PC-3 (cell line): ENCODE results near the gene TSPEAR. TPM values are rescaled to one million over a fixed set of nuclear protein-coding genes. Genes with fewer than 3 reads are reported as not detected.
"Not testable (repeated sequence)": the region's sequence is repeated elsewhere in the genome, so short reads cannot be mapped to it uniquely, and the experiment has no call there.

Experiments used
- ATAC-seq: fragments of 200-7000 bp; cut with Tn5 transposase; 2 replicates; pipeline ENCODE4 v1.9.1; 2020; ENCODE audit warnings: mild to moderate bottlenecking, moderate library complexity
- BruUV-seq: library from RNA; stranded (reverse); fragments of 400-500 nt; replicated peaks from 2 replicates; lab custom pipeline; 2021; lab: Mats Ljungman, UMichigan
- CTCF ChIA-PET: fragments of 300-600 bp; sonication (Branson Sonifier 250); formaldehyde crosslinking; loops from one replicate; lab custom pipeline; 2022; ENCODE audit warnings: antibody characterized with exemption; lab: Charles Lee
- POLR2A ChIA-PET: fragments of 300-600 bp; sonication (Branson Sonifier 250); formaldehyde crosslinking; loops from one replicate; lab custom pipeline; 2022; ENCODE audit warnings: antibody characterized with exemption; ENCODE audit not compliant: unreplicated experiment; lab: Charles Lee
- DNase-seq: peaks from one replicate; pipeline ENCODE4 v3.0.0-alpha.2; 2015
- H2AFZ ChIP-seq: fragments of 300-600 bp; sonication (generic); 2 replicates; pipeline ENCODE4 v1.6.0; 2016; ENCODE audit warnings: antibody characterized with exemption, low read length
- H3F3A ChIP-seq: fragments of 300-600 bp; sonication (generic); one replicate; pipeline ENCODE4 v1.6.0; 2017; ENCODE audit warnings: antibody characterized with exemption, low read length, control low read depth, mild to moderate bottlenecking; ENCODE audit not compliant: unreplicated experiment
- H3K27ac ChIP-seq: fragments of 300-600 bp; sonication (generic); 2 replicates; pipeline ENCODE4 v1.5.1; 2016; ENCODE audit warnings: mild to moderate bottlenecking, low read length
- H3K27me3 ChIP-seq: fragments of 300-600 bp; sonication (generic); 2 replicates; pipeline ENCODE4 v1.6.1; 2016; ENCODE audit warnings: low read length, mixed read lengths
- H3K36me3 ChIP-seq: fragments of 300-600 bp; sonication (generic); 2 replicates; pipeline ENCODE4 v1.6.1; 2016; ENCODE audit warnings: low read depth, mixed run types, low read length, mixed read lengths
- H3K4me1 ChIP-seq: fragments of 300-600 bp; sonication (generic); 2 replicates; pipeline ENCODE4 v1.5.1; 2016; ENCODE audit warnings: low read length; ENCODE audit not compliant: insufficient read depth
- H3K4me2 ChIP-seq: fragments of 300-600 bp; sonication (generic); 2 replicates; pipeline ENCODE4 v1.6.0; 2016; ENCODE audit warnings: low read length
- H3K4me3 ChIP-seq: fragments of 300-600 bp; sonication (generic); 2 replicates; pipeline ENCODE4 v1.5.1; 2016; ENCODE audit warnings: mild to moderate bottlenecking, low read length, mixed read lengths
- H3K79me2 ChIP-seq: fragments of 300-600 bp; sonication (generic); 2 replicates; pipeline ENCODE4 v1.6.1; 2017; ENCODE audit warnings: low read length, mixed read lengths
- H3K9ac ChIP-seq: fragments of 300-600 bp; sonication (generic); 2 replicates; pipeline ENCODE4 v1.6.0; 2016; ENCODE audit warnings: mild to moderate bottlenecking, low read length
- H3K9me2 ChIP-seq: fragments of 300-600 bp; sonication (generic); replicated peaks from 2 replicates; pipeline ENCODE4 v1.6.1; 2016; ENCODE audit warnings: mixed run types, low read length, mixed read lengths
- H3K9me3 ChIP-seq: fragments of 300-600 bp; sonication (generic); 2 replicates; pipeline ENCODE4 v1.6.1; 2016; ENCODE audit warnings: low read length, mixed read lengths
- H4K20me1 ChIP-seq: fragments of 300-600 bp; sonication (generic); 2 replicates; pipeline ENCODE4 v1.6.1; 2016; ENCODE audit warnings: low read length, mixed read lengths
- CTCF ChIP-seq: fragments of 300-600 bp; sonication (generic); conservative IDR thresholded peaks from 2 replicates; pipeline ENCODE4 v1.5.1; 2017; ENCODE audit warnings: antibody characterized with exemption, low read depth, mild to moderate bottlenecking, low read length
- EZH2 ChIP-seq: fragments of 300-600 bp; sonication (generic); IDR thresholded peaks from one replicate; pipeline ENCODE4 v1.6.1; 2017; ENCODE audit warnings: antibody characterized with exemption, mild to moderate bottlenecking, low read length; ENCODE audit not compliant: unreplicated experiment
- EZH2phosphoT487 ChIP-seq: fragments of 300-600 bp; sonication (generic); IDR thresholded peaks from 2 replicates; pipeline ENCODE4 v1.6.1; 2018; ENCODE audit warnings: mild to moderate bottlenecking, antibody characterized with exemption, low read length, borderline replicate concordance
- intact Hi-C: fragments of 100-400 bp; cut with micrococcal nuclease; formaldehyde crosslinking; loops from 2 replicates; pipeline ENCODE4 v1.9.0; 2023
- total RNA-seq: library from RNA; depleted of rRNA; stranded (reverse); fragments of >200 nt; gene quantifications from 2 replicates; pipeline ENCODE4 v1.2.3, GENCODE V29; 2014

TSPEAR gene
- total RNA-seq, 1 experiment from 2014 or later = 2.1 TPM

- H3K36me3 ChIP-seq = no peaks in the 10 kb centered on the region
- intact Hi-C loops = no loop called here
- DNase-seq = peak; percentile 14
- no peaks in the 10 kb centered on the region for H3K79me2 ChIP-seq
- no peak overlapping the region for H3K4me2 ChIP-seq
- no peak overlapping the region for H2AFZ ChIP-seq
- ChIA-PET POLR2A (no interaction called here), CTCF (interaction anchor here (0.7 to 1.5 kb wide), 2 partner anchors 10 to 168 kb away, joined by 3 to 4 read pairs; no protein-coding TSS in a partner anchor)
- no TSS peak for BruUV-seq
- H3F3A ChIP-seq = no peaks in the 10 kb centered on the region
- no peaks in the 10 kb centered on the region for H3K9me2 ChIP-seq
- no peak overlapping the region for H3K9ac ChIP-seq
- H3K27ac ChIP-seq = no peak overlapping the region
- no peak overlapping the region for H3K4me3 ChIP-seq
- H3K4me1 ChIP-seq = peaks cover 6% of the 10 kb centered on the region
- TF ChIP-seq CTCF (no peak), EZH2 (no peak), EZH2phosphoT487 (no peak)
- ATAC-seq = peak; percentile 27
- H3K9me3 ChIP-seq = peaks cover 5% of the 10 kb centered on the region; the same call in 1 of the 2 replicates
- H4K20me1 ChIP-seq = no peaks in the 10 kb centered on the region
- H3K27me3 ChIP-seq = no peaks in the 10 kb centered on the region
Measured at GRCh38 chr21:44574457-44575306, 136.7 kb downstream of the TSPEAR start.

- H3K36me3 ChIP-seq, BruUV-seq, intact Hi-C loops, H3K9me3 ChIP-seq, H3K9ac ChIP-seq, H4K20me1 ChIP-seq, H3K27ac ChIP-seq, DNase-seq, H3K79me2 ChIP-seq, H3K27me3 ChIP-seq, H3K9me2 ChIP-seq, H3F3A ChIP-seq, H3K4me1 ChIP-seq, H3K4me3 ChIP-seq: not testable (repeated sequence)
- ATAC-seq = peak; percentile 8
- Histone ChIP-seq H3K4me2 (peak within 1 kb of the TSS; percentile 34; the same call in 1 of the 2 replicates), H2AFZ (peak within 1 kb of the TSS; percentile 48; the same call in 1 of the 2 replicates)
- CTCF ChIA-PET = interaction anchor here (0.7 to 1.5 kb wide), 2 partner anchors 10 to 169 kb away, joined by 3 to 4 read pairs; no protein-coding TSS in a partner anchor
- POLR2A ChIA-PET = interaction anchor here (0.6 kb wide), 1 partner anchor 110 kb away, joined by 3 read pairs; no protein-coding TSS in a partner anchor
Measured at GRCh38 chr21:44573630-44574456, 137.5 kb downstream of the TSPEAR start, which contains the start of gene KRTAP10-4. TSS of gene KRTAP10-4 (plus strand) at chr21:44573729. CDS start at chr21:44573759, 30 bp downstream.

GRCh38 chr21:44572959-44573583 is 138.3 kb downstream of the TSPEAR start:
- Histone ChIP-seq H3K9me2 (no peaks in the 10 kb centered on the region), H3F3A (no peaks in the 10 kb centered on the region), H3K9ac (no peak overlapping the region), H3K79me2 (no peaks in the 10 kb centered on the region), H2AFZ (peak overlapping the region; percentile 48; the same call in 1 of the 2 replicates), H3K4me2 (peak overlapping the region; percentile 34; the same call in 1 of the 2 replicates), H3K27me3 (no peaks in the 10 kb centered on the region), H3K36me3 (no peaks in the 10 kb centered on the region), H3K4me3 (no peak overlapping the region), H3K4me1 (peaks cover 6% of the 10 kb centered on the region), H3K27ac (no peak overlapping the region), H3K9me3 (peaks cover 5% of the 10 kb centered on the region; the same call in 1 of the 2 replicates), H4K20me1 (no peaks in the 10 kb centered on the region)
- ChIA-PET POLR2A (interaction anchor here (0.6 kb wide), 1 partner anchor 110 kb away, joined by 3 read pairs; no protein-coding TSS in a partner anchor), CTCF (no interaction called here)
- TF ChIP-seq EZH2phosphoT487 (no peak), CTCF (no peak), EZH2 (no peak)
- BruUV-seq = no TSS peak
- peak; percentile 86 for ATAC-seq
- peak; percentile 69 for DNase-seq
- intact Hi-C loops = no loop called here
